CD4-positive, alpha-beta T cell (primary cell): ENCODE results near the gene YTHDF2. TPM values are rescaled to one million over a fixed set of nuclear protein-coding genes. Genes with fewer than 3 reads are reported as not detected.
A peak's percentile ranks its signal among the peaks of the same experiment; 100 is the strongest.
"Not testable (repeated sequence)": the region's sequence is repeated elsewhere in the genome, so short reads cannot be mapped to it uniquely, and the experiment has no call there.

Source experiments
- ATAC-seq: fragments of 200-7000 bp; cut with Tn5 transposase; one replicate; pipeline ENCODE4 v1.10.0; 2022; ENCODE audit warnings: mild to moderate bottlenecking; ENCODE audit not compliant: poor library complexity
- CTCF ChIA-PET: fragments of 350-600 bp; sonication (Branson Sonifier 250); formaldehyde crosslinking; loops from one replicate; lab custom pipeline; 2021; ENCODE audit warnings: antibody characterized with exemption, inconsistent platforms; lab: Charles Lee
- POLR2A ChIA-PET: fragments of 350-600 bp; sonication (Branson Sonifier 250); formaldehyde crosslinking; loops from one replicate; lab custom pipeline; 2021; ENCODE audit warnings: antibody characterized with exemption, inconsistent platforms; lab: Charles Lee
- DNase-seq, 14 experiments: peaks; one replicate each; pipeline ENCODE4 v3.0.0-alpha.2; 2013 to 2020; ENCODE audit warnings: mixed read lengths in 2 of 14
- H3K27ac ChIP-seq, 2 donors: one replicate each; pipeline versions ENCODE4 v1.5.1 to v1.7.0; 2013; ENCODE audit warnings: low read length in 2 of 2, low read depth in 1 of 2, mild to moderate bottlenecking in 1 of 2
- H3K27me3 ChIP-seq, 2 experiments: 1 replicate in 1 of 2; 2 replicates in 1 of 2; pipeline versions ENCODE4 v1.6.1 to v1.7.0; 2013; ENCODE audit warnings: low read length in 2 of 2, control low read depth in 1 of 2, mild to moderate bottlenecking in 1 of 2, moderate library complexity in 1 of 2; ENCODE audit not compliant: insufficient read depth in 2 of 2, control insufficient read depth in 1 of 2
- H3K36me3 ChIP-seq: one replicate; pipeline ENCODE4 v1.6.1; 2013; ENCODE audit warnings: low read length, control low read depth; ENCODE audit not compliant: insufficient read depth
- H3K4me1 ChIP-seq: one replicate; pipeline ENCODE4 v1.6.1; 2013; ENCODE audit warnings: low read length, control low read depth; ENCODE audit not compliant: insufficient read depth
- H3K4me3 ChIP-seq: one replicate; pipeline ENCODE4 v1.5.1; 2013; ENCODE audit warnings: mild to moderate bottlenecking, low read length, moderate library complexity
- H3K9me3 ChIP-seq, 2 experiments: 1 replicate in 1 of 2; 2 replicates in 1 of 2; pipeline versions ENCODE4 v1.6.1 to v1.7.0; 2013; ENCODE audit warnings: low read length in 2 of 2, mild to moderate bottlenecking in 2 of 2, control low read depth in 1 of 2, moderate library complexity in 1 of 2; ENCODE audit not compliant: control insufficient read depth in 1 of 2, insufficient read depth in 1 of 2
- H3K27ac Mint-ChIP-seq: one replicate; pipeline ENCODE4 v1.8.0; 2020; ENCODE audit warnings: mixed read lengths
- H3K27me3 Mint-ChIP-seq: one replicate; pipeline ENCODE4 v1.8.0; 2021; ENCODE audit warnings: mixed read lengths
- H3K36me3 Mint-ChIP-seq: one replicate; pipeline ENCODE4 v1.8.0; 2021; ENCODE audit warnings: low read depth, mixed read lengths
- H3K4me1 Mint-ChIP-seq: one replicate; pipeline ENCODE4 v1.8.0; 2021; ENCODE audit warnings: low read depth, mixed read lengths
- H3K4me3 Mint-ChIP-seq: one replicate; pipeline ENCODE4 v1.8.0; 2020; ENCODE audit warnings: mild to moderate bottlenecking, mixed read lengths
- H3K9me3 Mint-ChIP-seq: one replicate; pipeline ENCODE4 v1.8.0; 2020; ENCODE audit warnings: mixed read lengths
- intact Hi-C, 2 experiments: fragments of 100-400 bp; cut with DNase I in 1 of 2; cut with micrococcal nuclease in 1 of 2; formaldehyde crosslinking; loops; one replicate each; pipeline versions ENCODE4 v1.15.1 to v1.9.0; 2023 to 2025; cut with DNase I, micrococcal nuclease
- total RNA-seq, 174 experiments: library from RNA in 2 of 174; stranded (reverse) in 2 of 174; gene quantifications; one replicate each; pipeline ENCODE4 v1.2.3 and lab custom pipeline; 2021 to 2026
- TF ChIP-seq, protein P1 (sequence below): fragments of 200-600 bp; IDR thresholded peaks from one replicate; pipeline ENCODE4 v1.8.0; 2022; ENCODE audit warnings: antibody characterized with exemption, mild to moderate bottlenecking

YTHDF2 gene
- total RNA-seq, 2 experiments from 2014 or later = 85.0 to 100 TPM

DNA sequence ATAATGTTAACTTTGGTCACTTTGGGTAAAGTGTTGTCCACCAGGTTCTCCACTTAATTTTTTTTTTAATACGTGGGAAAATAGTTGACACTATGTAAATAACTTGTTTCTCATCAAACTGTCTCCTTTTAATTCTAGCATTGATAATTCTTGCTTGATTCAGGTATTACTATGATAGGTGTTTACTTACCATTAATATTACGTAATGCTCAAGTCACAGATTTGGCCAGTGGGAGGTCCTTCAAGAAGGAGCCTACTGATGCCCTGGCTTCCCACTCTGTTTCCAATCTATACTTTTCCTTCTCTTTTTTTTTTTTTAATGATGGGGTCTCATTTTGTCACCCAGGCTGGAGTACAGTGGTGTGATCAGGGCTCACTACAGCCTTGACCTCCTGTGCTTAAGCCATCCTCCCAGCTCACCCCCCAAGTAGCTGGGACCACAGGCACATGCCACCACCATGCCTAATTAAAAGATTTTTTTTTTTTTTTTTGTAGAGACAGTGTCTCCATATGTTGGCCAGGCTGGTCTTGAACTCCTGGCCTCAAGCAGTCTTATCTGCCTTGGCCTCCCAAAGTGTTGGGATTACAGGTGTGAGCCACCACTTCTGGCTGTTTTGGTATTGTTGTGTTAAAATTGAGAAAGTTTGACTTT, 29.9 kb downstream of the YTHDF2 start:
- DNase-seq (no peak), ATAC-seq (no peak)
- Mint-ChIP-seq H3K27me3 (no peaks in the 10 kb centered on the region), H3K4me3 (no peak overlapping the region), H3K9me3 (no peaks in the 10 kb centered on the region), H3K4me1 (peaks cover 23% of the 10 kb centered on the region), H3K27ac (peak overlapping the region; percentile 50), H3K36me3 (peaks cover 61% of the 10 kb centered on the region)
- POLR2A ChIA-PET = interaction anchor here (2.1 kb wide), 1 partner anchor 8 kb away, joined by 7 read pairs; no protein-coding TSS in a partner anchor
- peaks cover 40% of the 10 kb centered on the region for H3K36me3 ChIP-seq
- TF ChIP-seq, protein P1, sequence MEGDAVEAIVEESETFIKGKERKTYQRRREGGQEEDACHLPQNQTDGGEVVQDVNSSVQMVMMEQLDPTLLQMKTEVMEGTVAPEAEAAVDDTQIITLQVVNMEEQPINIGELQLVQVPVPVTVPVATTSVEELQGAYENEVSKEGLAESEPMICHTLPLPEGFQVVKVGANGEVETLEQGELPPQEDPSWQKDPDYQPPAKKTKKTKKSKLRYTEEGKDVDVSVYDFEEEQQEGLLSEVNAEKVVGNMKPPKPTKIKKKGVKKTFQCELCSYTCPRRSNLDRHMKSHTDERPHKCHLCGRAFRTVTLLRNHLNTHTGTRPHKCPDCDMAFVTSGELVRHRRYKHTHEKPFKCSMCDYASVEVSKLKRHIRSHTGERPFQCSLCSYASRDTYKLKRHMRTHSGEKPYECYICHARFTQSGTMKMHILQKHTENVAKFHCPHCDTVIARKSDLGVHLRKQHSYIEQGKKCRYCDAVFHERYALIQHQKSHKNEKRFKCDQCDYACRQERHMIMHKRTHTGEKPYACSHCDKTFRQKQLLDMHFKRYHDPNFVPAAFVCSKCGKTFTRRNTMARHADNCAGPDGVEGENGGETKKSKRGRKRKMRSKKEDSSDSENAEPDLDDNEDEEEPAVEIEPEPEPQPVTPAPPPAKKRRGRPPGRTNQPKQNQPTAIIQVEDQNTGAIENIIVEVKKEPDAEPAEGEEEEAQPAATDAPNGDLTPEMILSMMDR = no peak
- peaks cover 9% of the 10 kb centered on the region for H3K4me1 ChIP-seq
- no peaks in the 10 kb centered on the region for H3K9me3 ChIP-seq
- H3K27me3 ChIP-seq = no peaks in the 10 kb centered on the region
- CTCF ChIA-PET = interaction anchor here (1.6 kb wide), 1 partner anchor 30 kb away, joined by 4 read pairs; the partner anchor contains the start of gene YTHDF2
- no peak overlapping the region for H3K4me3 ChIP-seq
- intact Hi-C loops = no loop called here
- no peak overlapping the region for H3K27ac ChIP-seq

DNA sequence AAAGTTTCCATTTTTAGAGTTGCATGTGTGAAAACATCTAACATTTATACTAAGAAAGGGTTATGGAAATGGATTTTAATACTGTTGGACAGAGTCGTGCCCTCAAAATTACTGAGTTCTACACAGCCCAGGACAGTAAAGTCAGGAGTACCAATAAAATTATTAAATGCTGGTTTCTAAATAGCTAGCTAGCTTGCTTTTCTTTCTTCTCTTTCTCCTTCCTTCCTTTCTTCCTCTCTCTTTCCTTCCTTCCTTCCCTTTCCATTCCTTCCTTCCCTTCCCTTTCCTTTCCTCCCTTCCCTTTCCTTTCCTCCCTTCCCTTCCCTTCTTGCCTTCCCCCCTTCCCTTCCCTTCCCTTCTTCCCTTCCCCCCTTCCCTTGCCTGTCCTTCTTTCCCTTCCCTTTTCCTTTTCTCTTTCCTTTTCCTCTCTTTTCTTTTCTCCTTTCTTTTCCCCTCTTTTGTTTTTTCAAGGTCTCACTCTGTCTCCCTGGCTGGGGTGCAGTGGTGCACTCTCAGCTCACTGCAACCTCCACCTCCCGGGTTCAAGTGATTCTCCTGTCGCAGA, 33.9 kb downstream of the YTHDF2 start:
- Mint-ChIP-seq H3K27me3 (no peaks in the 10 kb centered on the region), H3K4me3 (no peak overlapping the region), H3K9me3 (no peaks in the 10 kb centered on the region), H3K36me3 (peaks cover 54% of the 10 kb centered on the region), H3K4me1 (peaks cover 17% of the 10 kb centered on the region), H3K27ac (no peak overlapping the region)
- ATAC-seq = no peak
- TF ChIP-seq, protein P1 = no peak
- peaks cover 18% of the 10 kb centered on the region for H3K4me1 ChIP-seq
- H3K4me3 ChIP-seq = no peak overlapping the region
- H3K9me3 ChIP-seq = no peaks in the 10 kb centered on the region
- H3K36me3 ChIP-seq = peaks cover 37% of the 10 kb centered on the region
- DNase-seq = no peak
- H3K27me3 ChIP-seq = no peaks in the 10 kb centered on the region
- CTCF ChIA-PET = interaction anchor here (0.5 kb wide), 1 partner anchor 13 kb away, joined by 3 read pairs; no protein-coding TSS in a partner anchor
- intact Hi-C loops = no loop called here
- POLR2A ChIA-PET = no interaction called here
- no peak overlapping the region for H3K27ac ChIP-seq

DNA sequence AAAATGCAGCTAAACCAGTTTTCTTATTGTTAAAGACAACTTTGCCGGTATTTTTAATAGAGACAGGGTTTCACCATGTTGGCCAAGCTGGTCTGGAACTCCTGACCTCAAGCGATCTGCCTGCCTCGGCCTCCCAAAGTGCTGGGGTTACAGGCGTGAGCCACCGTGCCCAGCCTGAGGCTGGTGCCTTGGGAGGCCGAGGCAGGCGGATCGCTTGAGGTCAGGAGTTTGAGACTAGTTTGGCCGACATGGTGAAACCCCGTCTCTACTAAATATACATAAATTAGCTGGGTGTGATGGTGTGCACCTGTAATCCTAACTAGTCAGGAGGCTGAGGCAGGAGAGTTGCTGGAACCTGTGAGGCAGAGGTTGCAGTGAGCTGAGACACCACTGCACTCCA, 35.2 kb downstream of the YTHDF2 start:
- H3K27ac ChIP-seq, H3K4me3 Mint-ChIP-seq, DNase-seq, H3K27me3 ChIP-seq, H3K4me3 ChIP-seq, H3K27me3 Mint-ChIP-seq, H3K27ac Mint-ChIP-seq, CTCF ChIA-PET, ATAC-seq, H3K9me3 Mint-ChIP-seq, H3K9me3 ChIP-seq, intact Hi-C loops: not testable (repeated sequence)
- peaks cover 26% of the 10 kb centered on the region for H3K36me3 ChIP-seq
- Mint-ChIP-seq H3K36me3 (peaks cover 42% of the 10 kb centered on the region), H3K4me1 (peaks cover 13% of the 10 kb centered on the region)
- peaks cover 14% of the 10 kb centered on the region for H3K4me1 ChIP-seq
- POLR2A ChIA-PET = interaction anchor here (0.8 kb wide), 1 partner anchor 12 kb away, joined by 3 read pairs; no protein-coding TSS in a partner anchor
